Colonic mucosa (tissue), 4 donors: ENCODE results near the gene IRGQ. TPM values are rescaled to one million over a fixed set of nuclear protein-coding genes. Genes with fewer than 3 reads are reported as not detected.
"Not testable (repeated sequence)": the region's sequence is repeated elsewhere in the genome, so short reads cannot be mapped to it uniquely, and the experiment has no call there.

ENCODE experiments used
- DNase-seq: peaks from one replicate; pipeline ENCODE4 v3.0.0-alpha.2; 2020
- H3K27ac ChIP-seq: fragments of 200-600 bp; one replicate; pipeline ENCODE4 v1.8.0; 2021
- H3K27me3 ChIP-seq: fragments of 200-600 bp; one replicate; pipeline ENCODE4 v1.8.0; 2021
- H3K36me3 ChIP-seq: fragments of 200-600 bp; one replicate; pipeline ENCODE4 v1.8.0; 2021
- H3K4me1 ChIP-seq: fragments of 200-600 bp; one replicate; pipeline ENCODE4 v1.8.0; 2021; ENCODE audit warnings: mild to moderate bottlenecking
- H3K4me3 ChIP-seq: fragments of 200-600 bp; one replicate; pipeline ENCODE4 v1.8.0; 2021
- H3K9ac ChIP-seq, 2 donors: one replicate each; pipeline ENCODE4 v1.7.0; 2013; ENCODE audit warnings: control low read depth in 2 of 2, low read depth in 2 of 2, low read length in 2 of 2
- H3K9me3 ChIP-seq: fragments of 200-600 bp; one replicate; pipeline ENCODE4 v1.8.0; 2021
- CTCF ChIP-seq: fragments of 200-600 bp; IDR thresholded peaks from one replicate; pipeline ENCODE4 v1.8.0; 2022; ENCODE audit warnings: antibody characterized with exemption, mild to moderate bottlenecking
- intact Hi-C: fragments of 100-400 bp; cut with DNase I; formaldehyde crosslinking; loops from one replicate; pipeline ENCODE4 v1.14.1; 2022
- total RNA-seq, 2 donors: library from RNA; stranded (reverse); fragmentation: NEBNext Ultra II Directional in 1 of 2; extraction: Animal tissue kit (Norgen Biotek cat#: 25700) in 1 of 2; gene quantifications; one replicate each; pipeline ENCODE4 v1.2.1, GENCODE V29; 2021
- donor health status: healthy.
- donor health status: DM: no; HTN: no; CAD: no.
- donor health status: DM: no; HTN: no; CAD: no.

The IRGQ gene
- total RNA-seq, 2 donors from 2014 or later = 19.9 to 24.6 TPM

GRCh38 chr19:43607238-43608205 lies 11.6 kb upstream of the IRGQ start:
- no peaks in the 10 kb centered on the region for H3K9me3 ChIP-seq
- TF ChIP-seq CTCF = no peak
- intact Hi-C loops = loop anchor here (10.0 kb wide), 1 partner anchor 47 kb away; no protein-coding TSS in a partner anchor
- no peak for DNase-seq
- no peak overlapping the region for H3K9ac ChIP-seq
- H3K36me3 ChIP-seq = no peaks in the 10 kb centered on the region
- H3K27ac ChIP-seq = no peak overlapping the region
- H3K4me1 ChIP-seq = no peaks in the 10 kb centered on the region
- H3K4me3 ChIP-seq = no peak overlapping the region
- no peaks in the 10 kb centered on the region for H3K27me3 ChIP-seq

- H3K4me3 ChIP-seq = no peak overlapping the region
- intact Hi-C loops = loop anchor here (10.0 kb wide), 1 partner anchor 48 kb away; no protein-coding TSS in a partner anchor
- TF ChIP-seq CTCF = no peak
- no peaks in the 10 kb centered on the region for H3K27me3 ChIP-seq
- H3K9ac ChIP-seq = no peak overlapping the region
- no peaks in the 10 kb centered on the region for H3K4me1 ChIP-seq
- H3K27ac ChIP-seq = no peak overlapping the region
- no peaks in the 10 kb centered on the region for H3K9me3 ChIP-seq
- no peaks in the 10 kb centered on the region for H3K36me3 ChIP-seq
- no peak for DNase-seq
Observed at GRCh38 chr19:43606569-43607229, 10.8 kb upstream of the IRGQ start.

DNA sequence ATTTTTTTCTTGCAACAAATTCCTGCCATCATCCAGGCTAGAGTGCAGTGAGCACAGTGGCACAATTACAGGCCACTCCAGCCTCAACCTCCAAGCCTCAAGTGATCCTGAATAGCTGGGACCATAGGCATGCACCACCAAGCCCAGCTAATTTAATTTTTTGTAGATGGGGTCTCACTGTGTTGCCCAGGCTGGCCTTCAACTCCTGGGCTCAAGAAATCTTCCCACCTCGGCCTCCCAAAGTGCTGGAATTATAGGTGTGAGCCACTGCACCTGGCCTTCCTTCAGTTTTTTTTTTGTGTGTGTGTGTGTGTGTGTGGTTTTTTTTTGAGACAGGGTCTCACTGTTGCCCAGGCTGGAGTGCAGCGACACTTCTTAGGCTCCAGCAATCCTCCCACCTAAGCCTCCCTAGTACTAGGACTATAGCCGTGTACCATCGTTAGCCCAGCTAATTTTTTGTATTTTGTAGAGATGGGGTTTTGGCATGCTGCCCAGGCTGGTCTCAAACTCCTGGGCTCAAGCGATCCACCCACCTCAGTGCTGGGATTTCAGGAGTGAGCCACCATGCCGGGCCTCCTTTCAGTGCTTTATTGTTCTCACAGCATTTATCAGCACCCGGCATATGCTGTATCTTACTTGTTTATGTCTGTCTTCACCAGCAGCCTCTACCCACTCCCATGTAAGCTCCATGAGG lies 10.1 kb upstream of the IRGQ start:
- TF ChIP-seq CTCF = no peak
- no peak for DNase-seq
- Histone ChIP-seq H3K4me1 (no peaks in the 10 kb centered on the region), H3K9ac (no peak overlapping the region), H3K27me3 (no peaks in the 10 kb centered on the region), H3K36me3 (no peaks in the 10 kb centered on the region), H3K9me3 (no peaks in the 10 kb centered on the region), H3K4me3 (no peak overlapping the region), H3K27ac (no peak overlapping the region)
- intact Hi-C loops = loop anchor here (10.0 kb wide), 1 partner anchor 49 kb away; no protein-coding TSS in a partner anchor

- H3K9ac ChIP-seq, H3K27ac ChIP-seq, H3K27me3 ChIP-seq, DNase-seq, H3K4me3 ChIP-seq, H3K9me3 ChIP-seq, H3K36me3 ChIP-seq: not testable (repeated sequence)
- intact Hi-C loops = loop anchor here (10.0 kb wide), 1 partner anchor 54 kb away; no protein-coding TSS in a partner anchor
- peaks cover 11% of the 10 kb centered on the region for H3K4me1 ChIP-seq
Observed at GRCh38 chr19:43600326-43600725, 4.4 kb upstream of the IRGQ start.

GRCh38 chr19:43599635-43600295 lies 3.8 kb upstream of the IRGQ start:
- Histone ChIP-seq H3K9ac (no peak overlapping the region), H3K4me3 (no peak overlapping the region), H3K4me1 (peaks cover 12% of the 10 kb centered on the region), H3K27me3 (no peaks in the 10 kb centered on the region), H3K27ac (no peak overlapping the region), H3K9me3 (no peaks in the 10 kb centered on the region), H3K36me3 (no peaks in the 10 kb centered on the region)
- intact Hi-C loops = loop anchor here (10.0 kb wide), 2 partner anchors 55 to 65 kb away; partner anchors contain the start of gene ZNF575
- no peak for DNase-seq
- TF ChIP-seq CTCF = no peak
